ENCODE results near the gene NEK1. TPM values are rescaled to one million over a fixed set of nuclear protein-coding genes. Genes with fewer than 3 reads are reported as not detected.

The NEK1 gene
- total and polyA plus RNA-seq, 4 donors, result 3.6 to 32.9 (median 9.3) TPM

DNA sequence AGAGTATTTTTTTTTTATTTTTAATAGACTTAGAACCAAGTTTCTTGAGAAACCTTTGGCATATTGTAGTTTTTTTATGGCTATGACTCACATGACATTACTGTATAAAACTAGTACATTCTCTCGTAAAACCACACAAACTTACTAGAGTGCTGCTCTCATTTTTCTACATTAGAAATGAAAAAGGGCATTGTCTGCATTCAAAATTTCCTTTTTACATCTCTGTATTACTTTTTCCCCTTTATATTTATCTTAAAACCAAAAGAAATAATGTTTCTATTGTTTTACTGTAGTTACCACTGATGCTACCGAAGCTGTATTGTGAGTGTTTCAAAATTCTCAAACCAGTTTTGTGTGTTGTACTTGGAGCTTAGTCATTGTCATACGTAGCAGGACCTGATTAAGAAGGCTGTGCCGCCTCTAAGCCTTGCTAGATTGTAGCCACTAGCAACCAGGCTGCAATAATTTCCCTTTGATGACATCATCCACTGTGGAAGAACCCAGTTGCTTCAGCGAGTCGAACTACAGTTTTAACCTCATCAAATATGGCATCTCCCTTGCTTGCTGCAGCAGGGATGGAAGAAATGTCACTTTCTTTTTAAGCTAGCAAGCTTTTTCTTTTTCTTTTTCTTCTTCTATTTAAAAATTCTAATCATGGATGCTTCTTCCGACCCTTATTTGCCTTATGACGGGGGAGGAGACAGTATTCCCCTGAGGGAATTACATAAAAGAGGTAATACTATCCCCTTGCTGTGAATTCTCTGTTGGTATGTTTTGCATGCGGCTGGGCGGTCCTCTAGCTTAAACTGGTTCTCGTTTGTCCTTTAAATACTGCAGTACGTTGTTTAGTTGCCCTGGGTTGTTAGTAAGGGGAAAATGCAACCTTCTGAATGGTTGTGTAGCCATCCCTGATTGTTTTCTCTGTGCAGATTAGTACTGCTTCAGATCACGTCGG, 47.6 kb upstream of the NEK1 start:
- Histone ChIP-seq H3K27ac (ENCODE audit: low read depth in 1 of 2, low read length in 1 of 2) (peak overlapping the region; percentile 72 to 96), H3K4me3 (no peak overlapping the region), H3K27me3 (ENCODE audit: control insufficient read depth in 3 of 3, insufficient read depth in 3 of 3, low read length in 2 of 3) (no peaks in the 10 kb centered on the region), H3K9me3 (ENCODE audit: control insufficient read depth in 4 of 4, insufficient read depth in 3 of 4, low read length in 3 of 4) (no peaks in the 10 kb centered on the region), H3K36me3 (ENCODE audit: control insufficient read depth in 4 of 4, insufficient read depth in 4 of 4, low read length in 4 of 4) (no peaks in the 10 kb centered on the region), H3K4me1 (ENCODE audit: control insufficient read depth in 5 of 5, insufficient read depth in 5 of 5, low read length in 5 of 5) (peaks cover 0 to 40% (median 3%) of the 10 kb centered on the region in 5 donors), H3K9ac (ENCODE audit: insufficient read depth in 1 of 2, low read length in 2 of 2) (peak overlapping the region; percentile 46 to 96)
- TF ChIP-seq CTCF (IDR thresholded peaks at IDR 0.05; ENCODE audit: control extremely low read depth, extremely low read depth), result no peak
- DNase-seq (peak; percentile 86 to 96 (median 95)), ATAC-seq (ENCODE audit: insufficient read depth, low FRiP score) (peak; percentile 97)
- WGBS, 2 donors, result 18 to 21% methylated on average over 14 of the region's 14 CpGs

DNA sequence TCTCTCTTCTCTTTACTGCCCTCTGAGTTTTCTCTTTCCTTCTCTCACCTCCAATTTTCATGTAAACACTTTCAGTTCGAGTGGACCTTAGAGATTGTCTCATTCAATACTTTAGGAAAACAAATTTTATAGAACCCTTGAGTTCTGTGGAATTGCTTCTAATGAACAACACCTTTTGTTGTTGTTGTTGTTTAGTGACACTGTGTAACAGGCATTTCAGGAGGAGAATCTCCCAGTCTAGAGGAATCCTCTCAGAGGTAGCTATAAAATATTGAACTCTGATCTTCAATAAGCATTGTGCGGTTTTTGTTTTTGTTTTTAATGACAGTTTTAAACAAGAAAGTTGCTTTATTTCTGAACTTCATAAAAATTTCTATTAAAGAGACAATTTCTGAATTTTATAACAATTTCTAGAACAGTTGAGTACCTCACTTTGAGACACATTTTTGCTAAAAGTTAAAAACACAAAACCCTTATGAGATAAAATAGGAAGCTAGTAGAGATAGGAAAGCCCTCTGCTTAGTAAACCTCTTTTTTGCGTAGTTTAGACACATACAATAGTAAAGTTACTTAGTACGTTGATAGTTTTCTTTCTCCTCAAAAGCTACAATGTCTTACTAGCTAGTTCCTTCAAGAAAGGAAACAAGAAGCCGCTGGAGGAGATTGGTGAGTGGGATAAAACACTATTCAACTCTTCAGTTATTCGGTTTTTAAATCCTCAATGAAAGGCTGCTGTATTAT, 46.8 kb upstream of the NEK1 start:
- no peak for TF ChIP-seq CTCF (IDR thresholded peaks at IDR 0.05; ENCODE audit: control extremely low read depth, extremely low read depth)
- WGBS, 2 donors, result 68 to 73% methylated on average over 6 of the region's 6 CpGs
- peaks cover 0 to 33% (median 3%) of the 10 kb centered on the region in 5 donors for H3K4me1 ChIP-seq (ENCODE audit: control insufficient read depth in 5 of 5, insufficient read depth in 5 of 5, low read length in 5 of 5)

GRCh38 chr4:169658196-169658595, 45.8 kb upstream of the NEK1 start:
- 63 to 77% methylated on average over 2 of the region's 2 CpGs for WGBS, 2 donors
- no peak overlapping the region for H3K27ac ChIP-seq (ENCODE audit: low read depth in 1 of 2, low read length in 1 of 2)
- no peak for TF ChIP-seq CTCF (IDR thresholded peaks at IDR 0.05; ENCODE audit: control extremely low read depth, extremely low read depth)
- H3K4me3 ChIP-seq, result no peak overlapping the region
- no peak overlapping the region for H3K9ac ChIP-seq (ENCODE audit: insufficient read depth in 1 of 2, low read length in 2 of 2)
- no peaks in the 10 kb centered on the region for H3K36me3 ChIP-seq (ENCODE audit: control insufficient read depth in 4 of 4, insufficient read depth in 4 of 4, low read length in 4 of 4)
- peaks cover 0 to 33% (median 3%) of the 10 kb centered on the region in 5 donors for H3K4me1 ChIP-seq (ENCODE audit: control insufficient read depth in 5 of 5, insufficient read depth in 5 of 5, low read length in 5 of 5)
- H3K27me3 ChIP-seq (ENCODE audit: control insufficient read depth in 3 of 3, insufficient read depth in 3 of 3, low read length in 2 of 3), result no peaks in the 10 kb centered on the region
- no peak for ATAC-seq (ENCODE audit: insufficient read depth, low FRiP score)
- no peaks in the 10 kb centered on the region for H3K9me3 ChIP-seq (ENCODE audit: control insufficient read depth in 4 of 4, insufficient read depth in 3 of 4, low read length in 3 of 4)
- DNase-seq, result no peak

More for the DNA sequence above, 46.8 kb upstream of the NEK1 start:
- Histone ChIP-seq H3K36me3 (ENCODE audit: control insufficient read depth in 4 of 4, insufficient read depth in 4 of 4, low read length in 4 of 4) (no peaks in the 10 kb centered on the region), H3K9ac (ENCODE audit: insufficient read depth in 1 of 2, low read length in 2 of 2) (peak overlapping the region in 1 of 2 donors; percentile 96), H3K27me3 (ENCODE audit: control insufficient read depth in 3 of 3, insufficient read depth in 3 of 3, low read length in 2 of 3) (no peaks in the 10 kb centered on the region), H3K27ac (ENCODE audit: low read depth in 1 of 2, low read length in 1 of 2) (peak overlapping the region in 1 of 2 donors; percentile 80), H3K9me3 (ENCODE audit: control insufficient read depth in 4 of 4, insufficient read depth in 3 of 4, low read length in 3 of 4) (no peaks in the 10 kb centered on the region), H3K4me3 (no peak overlapping the region)
- ATAC-seq (ENCODE audit: insufficient read depth, low FRiP score) (no peak), DNase-seq (peak in 1 of 3 donors; percentile 43)
